Measurements from ENCODE around the gene MON1A. TPM values are rescaled to one million over a fixed set of nuclear protein-coding genes. Genes with fewer than 3 reads are reported as not detected.

The MON1A gene
- total RNA-seq, 2 experiments from 2014 or later = 6.9 to 8.5 TPM

GRCh38 chr3:49882166-49882565 is 47.4 kb downstream of the MON1A start:
- ATAC-seq (no peak), DNase-seq (no peak)
- ChIA-PET POLR2A (interaction anchor here (1.0 kb wide), 1 partner anchor 20 kb away, joined by 3 read pairs; no protein-coding TSS in a partner anchor), CTCF (interaction anchor here (1.1 to 1.6 kb wide), 2 partner anchors 11 to 44 kb away, joined by 3 to 4 read pairs; no protein-coding TSS in a partner anchor)
- no peak overlapping the region for H3K4me3 Mint-ChIP-seq
- H3K4me1 Mint-ChIP-seq (ENCODE audit: low read depth) = no peaks in the 10 kb centered on the region
- no peaks in the 10 kb centered on the region for H3K36me3 Mint-ChIP-seq (ENCODE audit: low read depth)
- TF ChIP-seq CTCF (IDR thresholded peaks at IDR 0.05) = no peak
- H3K27ac Mint-ChIP-seq = no peak overlapping the region
- no peaks in the 10 kb centered on the region for H3K27me3 Mint-ChIP-seq
- no peaks in the 10 kb centered on the region for H3K9me3 Mint-ChIP-seq
- intact Hi-C loops (cut with micrococcal nuclease) = no loop called here

- Mint-ChIP-seq H3K4me1 (ENCODE audit: low read depth) (no peaks in the 10 kb centered on the region), H3K27ac (no peak overlapping the region), H3K36me3 (ENCODE audit: low read depth) (no peaks in the 10 kb centered on the region), H3K9me3 (no peaks in the 10 kb centered on the region), H3K4me3 (no peak overlapping the region), H3K27me3 (no peaks in the 10 kb centered on the region)
- no peak for ATAC-seq
- no peak for TF ChIP-seq CTCF (IDR thresholded peaks at IDR 0.05)
- intact Hi-C loops (cut with micrococcal nuclease) = no loop called here
- ChIA-PET POLR2A (interaction anchor here (0.6 kb wide), 1 partner anchor 34 kb away, joined by 3 read pairs; no protein-coding TSS in a partner anchor), CTCF (interaction anchor here (0.7 to 1.1 kb wide), 2 partner anchors 25 to 42 kb away, joined by 3 to 4 read pairs; no protein-coding TSS in a partner anchor)
- DNase-seq = no peak
Measured at GRCh38 chr3:49880581-49881315, 48.9 kb downstream of the MON1A start.

GRCh38 chr3:49879721-49880120 is 49.9 kb downstream of the MON1A start:
- H3K9me3 Mint-ChIP-seq = no peaks in the 10 kb centered on the region
- ChIA-PET POLR2A (no interaction called here), CTCF (interaction anchor here (1.0 kb wide), 1 partner anchor 23 kb away, joined by 3 read pairs; no protein-coding TSS in a partner anchor)
- no peaks in the 10 kb centered on the region for H3K36me3 Mint-ChIP-seq (ENCODE audit: low read depth)
- DNase-seq = no peak
- no peak overlapping the region for H3K27ac Mint-ChIP-seq
- TF ChIP-seq CTCF (IDR thresholded peaks at IDR 0.05) = no peak
- no peak overlapping the region for H3K4me3 Mint-ChIP-seq
- intact Hi-C loops (cut with micrococcal nuclease) = no loop called here
- no peak for ATAC-seq
- no peaks in the 10 kb centered on the region for H3K27me3 Mint-ChIP-seq
- H3K4me1 Mint-ChIP-seq (ENCODE audit: low read depth) = no peaks in the 10 kb centered on the region

GRCh38 chr3:49878686-49879085 is 50.9 kb downstream of the MON1A start:
- no peaks in the 10 kb centered on the region for H3K36me3 Mint-ChIP-seq (ENCODE audit: low read depth)
- H3K9me3 Mint-ChIP-seq = no peaks in the 10 kb centered on the region
- DNase-seq = no peak
- no peak for ATAC-seq
- ChIA-PET CTCF (interaction anchor here (1.0 to 1.4 kb wide), 2 partner anchors 14 to 22 kb away, joined by 3 to 4 read pairs; no protein-coding TSS in a partner anchor), POLR2A (interaction anchor here (1.2 kb wide), 1 partner anchor 11 kb away, joined by 3 read pairs; no protein-coding TSS in a partner anchor)
- intact Hi-C loops (cut with micrococcal nuclease) = no loop called here
- no peak overlapping the region for H3K27ac Mint-ChIP-seq
- H3K27me3 Mint-ChIP-seq = no peaks in the 10 kb centered on the region
- no peak for TF ChIP-seq CTCF (IDR thresholded peaks at IDR 0.05)
- H3K4me1 Mint-ChIP-seq (ENCODE audit: low read depth) = no peaks in the 10 kb centered on the region
- no peak overlapping the region for H3K4me3 Mint-ChIP-seq

- POLR2A ChIA-PET = interaction anchor here (1.2 kb wide), 1 partner anchor 12 kb away, joined by 3 read pairs; no protein-coding TSS in a partner anchor
- Mint-ChIP-seq H3K9me3 (no peaks in the 10 kb centered on the region), H3K36me3 (ENCODE audit: low read depth) (no peaks in the 10 kb centered on the region), H3K4me1 (ENCODE audit: low read depth) (peaks cover 2% of the 10 kb centered on the region), H3K4me3 (no peak overlapping the region), H3K27ac (no peak overlapping the region), H3K27me3 (no peaks in the 10 kb centered on the region)
- TF ChIP-seq CTCF (IDR thresholded peaks at IDR 0.05) = no peak
- no peak for ATAC-seq
- DNase-seq = no peak
- intact Hi-C loops (cut with micrococcal nuclease) = no loop called here
- CTCF ChIA-PET = interaction anchor here (0.6 to 1.4 kb wide), 2 partner anchors 13 to 22 kb away, joined by 3 to 4 read pairs; no protein-coding TSS in a partner anchor
Measured at GRCh38 chr3:49877716-49878115, 51.9 kb downstream of the MON1A start.
